DND-41 (cell line): Measurements from ENCODE around the gene ATP1A2.

ENCODE experiments used
- ATAC-seq: fragments of 200-7000 bp; cut with Tn5 transposase; 3 replicates; pipeline ENCODE4 v1.9.1; 2021; ENCODE audit warnings: low read depth; ENCODE audit not compliant: insufficient read depth
- DNase-seq: peaks from one replicate; pipeline ENCODE4 v3.0.0-alpha.2; 2020
- H2AFZ ChIP-seq: 2 replicates; pipeline ENCODE4 v1.6.0; 2012; ENCODE audit warnings: low read depth, low read length
- H3K27ac ChIP-seq: 2 replicates; pipeline ENCODE4 v1.5.1; 2012; ENCODE audit warnings: low read length, inconsistent platforms
- H3K27me3 ChIP-seq: fragments of 200-600 bp; sonication (generic); 2 replicates; pipeline ENCODE4 v1.6.0; 2012; ENCODE audit warnings: low read length, mild to moderate bottlenecking, inconsistent platforms; ENCODE audit not compliant: insufficient read depth, poor library complexity
- H3K36me3 ChIP-seq: 2 replicates; pipeline ENCODE4 v1.5.1; 2012; ENCODE audit warnings: low read length, inconsistent platforms; ENCODE audit not compliant: insufficient read depth
- H3K4me1 ChIP-seq: 2 replicates; pipeline ENCODE4 v1.5.1; 2012; ENCODE audit warnings: mild to moderate bottlenecking, low read length; ENCODE audit not compliant: insufficient read depth
- H3K4me2 ChIP-seq: 2 replicates; pipeline ENCODE4 v1.6.0; 2012; ENCODE audit warnings: mild to moderate bottlenecking, moderate library complexity, low read length, inconsistent platforms; ENCODE audit not compliant: insufficient read depth
- H3K4me3 ChIP-seq, 2 experiments: fragments of 200-600 bp in 1 of 2; shearing (Covaris generic) in 1 of 2; 2 replicates each; pipeline ENCODE4 v1.5.1; 2012 to 2016; ENCODE audit warnings: inconsistent platforms in 2 of 2, low read length in 2 of 2, mild to moderate bottlenecking in 2 of 2, low read depth in 1 of 2, moderate library complexity in 1 of 2
- H3K79me2 ChIP-seq: 2 replicates; pipeline ENCODE4 v1.6.0; 2012; ENCODE audit warnings: low read length, inconsistent platforms; ENCODE audit not compliant: insufficient read depth
- H3K9ac ChIP-seq: 2 replicates; pipeline ENCODE4 v1.6.0; 2012; ENCODE audit warnings: low read depth, mild to moderate bottlenecking, inconsistent platforms, low read length, moderate library complexity
- H3K9me3 ChIP-seq: 2 replicates; pipeline ENCODE4 v1.5.1; 2012; ENCODE audit warnings: low read length, moderate library complexity, mild to moderate bottlenecking, inconsistent platforms; ENCODE audit not compliant: insufficient read depth, severe bottlenecking
- H4K20me1 ChIP-seq: 2 replicates; pipeline ENCODE4 v1.6.0; 2012; ENCODE audit warnings: low read length; ENCODE audit not compliant: insufficient read depth
- EZH2 ChIP-seq: IDR thresholded peaks from 3 replicates; pipeline ENCODE4 v1.6.1; 2012; ENCODE audit warnings: borderline replicate concordance, low read depth, mild to moderate bottlenecking, moderate library complexity, low read length, inconsistent platforms; ENCODE audit not compliant: severe bottlenecking
- TF ChIP-seq, protein P1 (sequence below): IDR thresholded peaks from 2 replicates; pipeline ENCODE4 v1.5.1; 2012; ENCODE audit warnings: borderline replicate concordance, low read length, moderate library complexity, mild to moderate bottlenecking; ENCODE audit not compliant: poor library complexity, severe bottlenecking; ENCODE audit errors: extremely low read depth

The ATP1A2 gene

DNA sequence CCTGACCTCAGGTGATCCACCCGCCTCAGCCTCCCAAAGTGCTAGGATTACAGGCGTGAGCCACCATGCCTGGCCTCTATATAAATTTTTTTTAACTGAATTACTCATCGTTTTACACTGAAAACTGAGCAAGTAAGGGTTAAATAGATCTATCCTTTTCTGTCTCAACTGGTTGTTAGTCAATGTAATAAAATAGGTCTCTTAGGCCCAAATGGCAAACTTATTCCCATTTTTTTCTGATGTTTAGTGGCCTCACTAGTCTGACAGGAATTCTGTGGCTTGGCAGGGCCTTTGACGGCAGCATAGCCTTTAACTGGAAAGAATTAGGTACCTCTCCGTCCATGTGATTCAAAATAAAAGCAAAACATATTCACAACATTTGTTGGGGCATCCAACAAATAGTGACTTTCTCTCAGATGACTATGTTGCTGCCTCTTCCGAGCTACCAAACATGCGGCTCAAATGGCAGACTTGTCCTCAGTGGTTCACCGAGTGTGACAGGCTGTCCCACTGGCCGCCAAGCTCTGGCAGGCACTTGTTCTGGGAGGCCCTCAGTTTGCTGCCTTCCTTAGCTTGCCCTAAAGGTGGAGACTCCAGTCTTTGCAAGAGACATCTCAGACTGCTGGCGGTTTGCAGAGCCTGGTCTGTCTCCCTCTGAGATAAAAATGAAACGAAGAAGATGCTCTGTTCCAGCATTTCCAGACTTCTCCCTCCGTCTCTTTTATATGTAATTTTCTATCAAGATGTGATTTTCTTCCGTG, 53.2 kb downstream of the ATP1A2 start:
- H2AFZ ChIP-seq = no peak overlapping the region
- TF ChIP-seq, protein P1, sequence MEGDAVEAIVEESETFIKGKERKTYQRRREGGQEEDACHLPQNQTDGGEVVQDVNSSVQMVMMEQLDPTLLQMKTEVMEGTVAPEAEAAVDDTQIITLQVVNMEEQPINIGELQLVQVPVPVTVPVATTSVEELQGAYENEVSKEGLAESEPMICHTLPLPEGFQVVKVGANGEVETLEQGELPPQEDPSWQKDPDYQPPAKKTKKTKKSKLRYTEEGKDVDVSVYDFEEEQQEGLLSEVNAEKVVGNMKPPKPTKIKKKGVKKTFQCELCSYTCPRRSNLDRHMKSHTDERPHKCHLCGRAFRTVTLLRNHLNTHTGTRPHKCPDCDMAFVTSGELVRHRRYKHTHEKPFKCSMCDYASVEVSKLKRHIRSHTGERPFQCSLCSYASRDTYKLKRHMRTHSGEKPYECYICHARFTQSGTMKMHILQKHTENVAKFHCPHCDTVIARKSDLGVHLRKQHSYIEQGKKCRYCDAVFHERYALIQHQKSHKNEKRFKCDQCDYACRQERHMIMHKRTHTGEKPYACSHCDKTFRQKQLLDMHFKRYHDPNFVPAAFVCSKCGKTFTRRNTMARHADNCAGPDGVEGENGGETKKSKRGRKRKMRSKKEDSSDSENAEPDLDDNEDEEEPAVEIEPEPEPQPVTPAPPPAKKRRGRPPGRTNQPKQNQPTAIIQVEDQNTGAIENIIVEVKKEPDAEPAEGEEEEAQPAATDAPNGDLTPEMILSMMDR = no peak
- no peak for TF ChIP-seq EZH2
- no peak for DNase-seq
- H3K79me2 ChIP-seq = no peaks in the 10 kb centered on the region
- no peaks in the 10 kb centered on the region for H4K20me1 ChIP-seq
- H3K9me3 ChIP-seq = no peaks in the 10 kb centered on the region
- peaks cover 25% of the 10 kb centered on the region for H3K27me3 ChIP-seq
- H3K27ac ChIP-seq = no peak overlapping the region
- no peak overlapping the region for H3K4me3 ChIP-seq
- no peaks in the 10 kb centered on the region for H3K4me1 ChIP-seq
- ATAC-seq = no peak
- H3K4me2 ChIP-seq = no peak overlapping the region
- no peaks in the 10 kb centered on the region for H3K36me3 ChIP-seq
- H3K9ac ChIP-seq = no peak overlapping the region

DNA sequence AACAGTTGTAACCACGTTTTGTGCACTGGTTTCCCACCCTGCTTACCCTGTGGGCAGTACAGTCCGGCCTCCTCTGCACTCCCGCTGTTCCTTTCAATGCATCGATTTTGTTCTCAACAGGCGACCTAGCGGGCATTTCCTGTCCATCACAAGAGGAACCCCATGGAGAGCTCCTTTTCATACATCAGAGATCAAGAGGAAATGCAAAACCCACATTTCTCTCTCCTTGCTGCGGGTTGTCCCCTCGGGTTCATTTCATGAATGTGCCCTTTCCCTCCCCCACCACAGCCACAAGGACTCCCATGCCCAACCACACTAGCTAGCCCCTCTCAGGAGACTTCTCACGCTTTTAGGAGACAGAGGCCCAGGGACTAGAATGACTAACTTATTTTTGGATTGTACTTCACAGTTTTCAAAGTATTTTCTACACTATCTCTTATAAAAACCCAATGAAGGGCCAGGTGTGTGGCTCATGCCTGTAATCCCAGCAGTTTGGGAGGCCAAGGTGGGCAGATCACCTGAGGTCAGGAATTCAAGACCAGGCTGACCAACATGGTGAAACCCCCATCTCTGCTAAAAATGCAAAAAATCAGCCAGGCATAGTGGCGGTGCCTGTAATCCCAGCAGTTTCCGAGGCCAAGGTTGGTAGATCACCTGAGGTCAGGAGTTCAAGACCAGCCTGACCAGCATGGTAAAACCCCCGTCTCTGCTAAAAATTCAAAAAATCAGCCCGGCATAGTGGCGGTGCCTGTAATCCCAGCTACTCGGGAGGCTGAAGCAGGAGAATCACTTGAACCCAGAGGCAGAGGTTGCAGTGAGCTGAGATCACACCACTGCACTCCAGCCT, 54.2 kb downstream of the ATP1A2 start:
- DNase-seq (peak; percentile 18), ATAC-seq (0 out of 3 replicates have a peak, but pooled peaks have one; percentile 19)
- Histone ChIP-seq H2AFZ (no peak overlapping the region), H3K4me3 (no peak overlapping the region), H3K79me2 (no peaks in the 10 kb centered on the region), H3K36me3 (no peaks in the 10 kb centered on the region), H3K4me1 (no peaks in the 10 kb centered on the region), H3K9me3 (no peaks in the 10 kb centered on the region), H3K9ac (no peak overlapping the region), H3K27ac (no peak overlapping the region), H3K27me3 (peaks cover 30% of the 10 kb centered on the region), H3K4me2 (no peak overlapping the region), H4K20me1 (no peaks in the 10 kb centered on the region)
- no peak for TF ChIP-seq EZH2
- TF ChIP-seq, protein P1 = no peak

DNA sequence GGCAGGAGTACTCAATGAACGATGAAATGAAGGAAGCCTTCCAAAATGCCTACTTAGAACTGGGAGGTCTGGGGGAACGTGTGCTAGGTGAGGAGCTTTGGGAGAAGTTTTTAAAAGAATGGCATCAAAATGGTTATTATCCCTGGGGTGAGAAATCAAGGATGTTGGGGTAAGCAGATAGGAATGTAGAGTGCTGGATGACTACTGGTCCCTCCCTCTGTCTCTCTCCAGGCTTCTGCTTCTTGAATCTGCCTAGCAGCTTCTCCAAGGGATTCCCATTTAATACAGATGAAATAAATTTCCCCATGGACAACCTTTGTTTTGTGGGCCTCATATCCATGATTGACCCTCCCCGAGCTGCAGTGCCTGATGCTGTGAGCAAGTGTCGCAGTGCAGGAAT, 55.8 kb downstream of the ATP1A2 start:
- H3K27ac ChIP-seq = no peak overlapping the region
- H4K20me1 ChIP-seq = no peaks in the 10 kb centered on the region
- no peak overlapping the region for H3K4me2 ChIP-seq
- no peak overlapping the region for H3K4me3 ChIP-seq
- H3K27me3 ChIP-seq = peaks cover 44% of the 10 kb centered on the region
- TF ChIP-seq, protein P1 = no peak
- TF ChIP-seq EZH2 = no peak
- ATAC-seq (no peak), DNase-seq (no peak)
- no peaks in the 10 kb centered on the region for H3K36me3 ChIP-seq
- H3K9me3 ChIP-seq = no peaks in the 10 kb centered on the region
- H3K4me1 ChIP-seq = no peaks in the 10 kb centered on the region
- no peak overlapping the region for H2AFZ ChIP-seq
- no peaks in the 10 kb centered on the region for H3K79me2 ChIP-seq
- no peak overlapping the region for H3K9ac ChIP-seq
